Measurements from ENCODE around the gene FAM83G.
"Not testable (repeated sequence)": the region's sequence is repeated elsewhere in the genome, so short reads cannot be mapped to it uniquely, and the experiment has no call there.

The FAM83G gene, protein sequence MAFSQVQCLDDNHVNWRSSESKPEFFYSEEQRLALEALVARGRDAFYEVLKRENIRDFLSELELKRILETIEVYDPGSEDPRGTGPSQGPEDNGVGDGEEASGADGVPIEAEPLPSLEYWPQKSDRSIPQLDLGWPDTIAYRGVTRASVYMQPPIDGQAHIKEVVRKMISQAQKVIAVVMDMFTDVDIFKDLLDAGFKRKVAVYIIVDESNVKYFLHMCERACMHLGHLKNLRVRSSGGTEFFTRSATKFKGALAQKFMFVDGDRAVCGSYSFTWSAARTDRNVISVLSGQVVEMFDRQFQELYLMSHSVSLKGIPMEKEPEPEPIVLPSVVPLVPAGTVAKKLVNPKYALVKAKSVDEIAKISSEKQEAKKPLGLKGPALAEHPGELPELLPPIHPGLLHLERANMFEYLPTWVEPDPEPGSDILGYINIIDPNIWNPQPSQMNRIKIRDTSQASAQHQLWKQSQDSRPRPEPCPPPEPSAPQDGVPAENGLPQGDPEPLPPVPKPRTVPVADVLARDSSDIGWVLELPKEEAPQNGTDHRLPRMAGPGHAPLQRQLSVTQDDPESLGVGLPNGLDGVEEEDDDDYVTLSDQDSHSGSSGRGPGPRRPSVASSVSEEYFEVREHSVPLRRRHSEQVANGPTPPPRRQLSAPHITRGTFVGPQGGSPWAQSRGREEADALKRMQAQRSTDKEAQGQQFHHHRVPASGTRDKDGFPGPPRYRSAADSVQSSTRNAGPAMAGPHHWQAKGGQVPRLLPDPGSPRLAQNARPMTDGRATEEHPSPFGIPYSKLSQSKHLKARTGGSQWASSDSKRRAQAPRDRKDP

DNA sequence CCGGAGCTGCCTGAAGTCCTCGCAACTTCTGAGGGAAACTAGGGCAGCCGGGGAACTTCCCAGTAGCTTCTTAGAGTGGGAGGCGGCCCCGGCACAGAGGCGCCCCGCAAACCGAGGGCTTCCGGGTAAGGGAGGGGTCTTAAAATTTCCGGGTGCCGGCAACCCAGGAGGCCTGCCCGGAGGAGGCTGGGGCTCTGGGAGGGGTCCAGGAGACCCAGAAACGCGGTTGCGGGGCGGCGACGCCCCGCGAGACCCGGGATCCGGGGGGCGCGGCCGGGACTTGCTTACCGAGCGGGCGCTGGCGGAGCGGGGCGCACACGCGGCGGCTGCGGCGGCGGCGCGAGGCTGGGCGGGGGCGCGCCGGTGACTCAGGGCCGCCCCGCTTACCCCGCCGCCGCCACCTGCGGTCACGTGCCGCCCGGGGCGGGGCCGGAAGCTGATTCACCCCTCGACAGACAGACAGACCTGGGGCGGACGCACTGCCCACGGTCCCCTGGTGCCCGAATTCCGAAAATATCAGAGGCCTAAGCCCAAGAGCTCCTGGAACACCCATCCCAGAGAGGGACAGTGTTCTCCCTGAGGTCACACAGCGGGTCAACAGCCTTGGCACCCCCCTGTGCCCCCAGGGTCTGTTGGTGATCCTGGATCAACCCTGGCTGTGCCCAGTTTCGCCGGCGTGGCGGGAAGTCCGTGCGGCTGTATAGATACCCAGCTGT, at the start of gene FAM83G:
FAM83G (minus strand) TSS at position 344 of the 716 bp plus-strand sequence. CDS start 723 bp downstream, outside the sequence.
- peak; percentile 77 to 84 (median 77) for DNase-seq (ENCODE audit: low read depth in 3 of 3)

DNA sequence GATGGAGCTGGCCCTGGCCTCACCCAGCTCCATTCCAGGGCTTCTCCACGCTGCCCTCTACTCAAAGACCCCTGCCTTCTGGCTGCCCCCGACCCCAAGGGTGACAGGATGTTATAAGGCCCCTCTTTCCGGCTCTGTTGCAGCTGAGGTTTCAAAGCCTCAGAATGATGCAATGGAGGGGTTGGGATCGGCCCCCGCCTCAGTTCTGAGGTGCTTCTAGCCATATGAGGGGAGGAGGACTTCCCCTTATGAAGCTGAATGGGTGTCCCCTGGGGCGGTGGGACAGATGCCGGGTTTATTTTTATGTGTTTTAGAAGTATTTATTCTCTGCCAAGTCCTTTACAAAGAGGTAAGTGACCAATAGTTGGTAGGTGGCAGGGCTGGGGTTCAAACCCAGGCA, 44.3 kb upstream of the FAM83G start:
- DNase-seq (ENCODE audit: low read depth in 3 of 3), result not testable (repeated sequence)

GRCh38 chr17:19047510-19047909, 42.9 kb upstream of the FAM83G start:
- DNase-seq (ENCODE audit: low read depth in 3 of 3), result not testable (repeated sequence)

DNA sequence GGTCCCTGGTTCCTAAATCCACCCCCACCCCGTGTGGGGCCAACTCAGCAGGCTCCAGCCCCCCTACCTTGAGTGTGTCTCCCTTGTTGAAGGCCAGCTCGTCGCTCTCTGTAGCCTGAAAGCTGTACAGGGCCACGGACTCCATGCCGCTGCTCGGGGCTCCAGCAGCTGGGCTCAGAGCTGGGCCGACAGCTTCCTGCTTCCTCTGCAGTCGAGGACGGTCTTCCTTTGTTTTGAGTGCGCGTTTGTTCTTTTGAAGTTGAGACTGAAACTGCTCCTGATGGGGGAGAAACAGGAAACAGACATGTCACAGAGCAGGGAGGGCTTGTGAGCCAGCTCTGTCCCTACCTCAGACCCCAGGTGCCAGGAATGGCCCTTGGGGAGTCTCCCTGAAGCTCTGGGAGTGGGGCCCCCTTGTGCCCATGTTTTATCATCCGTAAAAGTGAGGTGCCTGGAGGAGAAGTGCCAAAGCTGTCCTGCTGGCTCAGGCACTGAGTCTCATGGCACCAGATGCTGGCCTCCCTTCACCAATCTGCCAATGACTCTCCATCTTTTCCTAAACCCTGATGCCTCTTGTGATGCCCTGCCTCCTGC, 42.3 kb upstream of the FAM83G start, which contains the start of gene GRAP:
GRAP (minus strand) TSS at position 176 of the 594 bp plus-strand sequence; CDS start at position 145, 31 bp downstream.
- not testable (repeated sequence) for DNase-seq (ENCODE audit: low read depth in 3 of 3)

GRCh38 chr17:19044643-19045042, 40.1 kb upstream of the FAM83G start:
- not testable (repeated sequence) for DNase-seq (ENCODE audit: low read depth in 3 of 3)

DNA sequence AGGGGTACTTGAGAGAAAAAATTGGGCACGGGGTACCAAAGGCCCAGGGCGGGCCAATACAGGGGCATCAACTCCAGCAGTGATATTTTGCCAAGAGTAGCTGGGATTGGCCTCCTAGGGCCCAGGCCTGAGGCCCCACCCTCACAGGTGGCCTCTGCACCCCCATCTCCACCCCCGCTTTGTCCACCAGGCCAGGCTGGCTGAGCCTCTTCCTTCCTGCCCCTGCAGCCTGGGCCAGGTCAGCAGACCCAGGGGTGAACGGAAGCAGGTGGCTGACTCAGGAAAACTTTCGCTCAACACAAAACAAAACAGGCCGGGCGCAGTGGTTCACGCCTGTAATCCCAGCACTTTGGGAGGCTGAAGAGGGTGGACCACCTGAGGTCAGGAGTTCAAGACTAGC, 38.5 kb upstream of the FAM83G start:
- not testable (repeated sequence) for DNase-seq (ENCODE audit: low read depth in 3 of 3)

GRCh38 chr17:19042369-19042768, 37.8 kb upstream of the FAM83G start:
- not testable (repeated sequence) for DNase-seq (ENCODE audit: low read depth in 3 of 3)

GRCh38 chr17:19041871-19042270, 37.3 kb upstream of the FAM83G start:
- not testable (repeated sequence) for DNase-seq (ENCODE audit: low read depth in 3 of 3)

GRCh38 chr17:19040350-19040749, 35.8 kb upstream of the FAM83G start:
- not testable (repeated sequence) for DNase-seq (ENCODE audit: low read depth in 3 of 3)

- not testable (repeated sequence) for DNase-seq (ENCODE audit: low read depth in 3 of 3)
These were observed 34.2 kb upstream of the FAM83G start for GRCh38 chr17:19038730-19039129.

DNA sequence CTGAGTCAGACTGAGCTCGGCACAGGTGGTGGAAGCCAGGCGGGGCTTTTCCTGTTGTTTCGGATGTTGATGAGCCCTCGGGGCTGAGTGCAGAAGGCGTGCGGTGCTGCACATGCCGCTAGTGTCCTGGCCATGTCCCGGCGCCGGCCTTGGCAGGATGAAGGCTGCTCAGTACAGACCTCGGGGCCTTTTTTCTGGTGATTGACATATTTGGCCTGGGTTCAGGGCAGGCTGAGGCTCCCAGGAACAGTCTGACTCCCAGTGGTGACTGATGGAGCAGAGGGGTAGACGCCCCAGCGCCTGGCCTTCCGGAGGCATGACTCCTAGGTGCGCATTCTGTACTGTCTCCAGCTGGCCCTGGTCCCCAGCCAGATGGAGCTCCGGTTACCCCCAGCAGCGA, 33.4 kb upstream of the FAM83G start:
- not testable (repeated sequence) for DNase-seq (ENCODE audit: low read depth in 3 of 3)

DNA sequence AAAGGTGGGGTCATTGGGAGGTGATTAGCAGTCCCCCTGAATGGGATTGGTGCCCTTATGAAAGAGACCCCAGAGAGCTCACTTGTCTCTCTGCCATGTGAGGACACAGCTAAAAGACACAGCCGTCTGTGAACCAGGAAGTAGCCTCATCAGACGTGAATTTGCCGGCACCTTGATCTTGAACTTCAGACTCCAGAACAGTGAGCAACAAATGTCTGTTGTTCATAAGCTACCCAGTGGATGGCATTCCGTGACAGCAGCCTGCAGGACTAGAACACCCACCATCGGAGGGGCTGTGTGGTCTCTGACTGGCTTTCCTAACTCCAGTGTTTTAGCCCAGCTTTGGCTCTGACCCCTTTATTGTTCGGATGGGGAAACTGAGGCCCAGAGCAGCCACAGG, 33.0 kb upstream of the FAM83G start:
- not testable (repeated sequence) for DNase-seq (ENCODE audit: low read depth in 3 of 3)

DNA sequence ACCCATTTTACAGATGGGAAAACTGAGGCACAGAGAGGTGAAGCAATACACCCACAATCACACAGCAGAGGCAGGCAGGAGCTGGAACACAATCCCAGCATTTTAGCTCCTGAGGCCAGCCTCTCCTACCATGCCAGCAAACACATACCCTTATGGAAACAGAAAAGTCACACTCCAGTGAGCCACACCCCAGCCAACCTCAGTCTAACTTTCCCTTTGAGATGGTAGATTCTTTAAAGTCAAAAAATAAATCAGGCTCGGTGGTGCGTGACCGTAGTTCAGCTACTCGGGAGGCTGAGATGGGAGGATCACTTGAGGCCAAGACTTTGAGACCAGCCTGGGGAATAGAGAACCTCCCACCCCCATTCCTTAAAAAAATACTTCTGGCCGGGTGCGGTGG, 31.6 kb upstream of the FAM83G start:
- DNase-seq (ENCODE audit: low read depth in 3 of 3), result not testable (repeated sequence)

DNA sequence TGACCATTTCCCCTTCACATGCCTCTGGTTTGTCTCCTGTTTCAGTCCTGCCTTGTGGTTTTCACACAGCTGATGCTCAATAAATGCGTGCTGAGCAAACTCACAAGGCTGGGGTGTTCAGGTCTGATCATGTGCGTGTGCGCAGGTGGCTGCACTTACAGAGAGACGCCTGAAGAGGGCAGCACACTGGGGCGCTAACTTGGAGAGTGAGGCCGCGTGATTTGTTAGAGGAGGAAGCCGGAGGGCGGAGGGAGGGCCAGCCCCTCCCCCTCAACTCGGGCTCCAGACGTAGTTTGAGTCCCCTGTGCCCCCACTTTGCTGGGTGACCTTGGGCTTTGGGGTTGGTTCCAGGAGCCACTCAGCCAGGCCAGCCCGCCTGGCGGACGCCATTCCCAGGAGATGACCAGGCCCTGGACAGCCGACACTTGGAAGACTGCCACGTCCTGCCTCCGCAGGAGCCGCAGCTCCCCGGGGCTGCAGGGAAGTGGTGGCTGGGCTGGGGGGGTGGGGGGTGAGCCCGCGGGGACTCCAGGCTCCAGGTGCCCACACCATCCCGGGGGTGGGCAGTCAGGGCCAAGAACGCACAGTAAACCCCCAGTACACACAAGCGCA, 27.9 kb upstream of the FAM83G start:
- not testable (repeated sequence) for DNase-seq (ENCODE audit: low read depth in 3 of 3)

DNA sequence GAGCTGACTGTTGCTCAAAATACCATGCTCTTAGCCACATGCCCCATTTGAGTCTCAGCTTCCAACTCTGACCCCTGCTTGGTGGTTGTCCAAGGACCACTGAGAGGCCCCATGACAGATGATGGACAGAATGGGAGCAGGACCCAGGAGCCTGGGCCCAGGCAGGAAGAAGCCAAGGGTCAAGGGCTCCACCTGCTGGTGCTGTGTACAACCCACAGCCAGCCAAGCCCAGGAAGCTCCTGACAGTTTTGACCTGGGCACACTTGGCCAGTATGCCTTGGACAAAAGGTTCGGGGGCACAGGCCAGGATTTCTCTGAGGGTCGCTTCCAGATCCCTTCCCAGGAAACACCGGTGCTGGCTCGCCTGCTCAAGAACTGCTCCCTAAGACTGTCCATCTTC, 27.2 kb upstream of the FAM83G start:
- DNase-seq (ENCODE audit: low read depth in 3 of 3), result peak; percentile 15 to 65 (median 23)

DNA sequence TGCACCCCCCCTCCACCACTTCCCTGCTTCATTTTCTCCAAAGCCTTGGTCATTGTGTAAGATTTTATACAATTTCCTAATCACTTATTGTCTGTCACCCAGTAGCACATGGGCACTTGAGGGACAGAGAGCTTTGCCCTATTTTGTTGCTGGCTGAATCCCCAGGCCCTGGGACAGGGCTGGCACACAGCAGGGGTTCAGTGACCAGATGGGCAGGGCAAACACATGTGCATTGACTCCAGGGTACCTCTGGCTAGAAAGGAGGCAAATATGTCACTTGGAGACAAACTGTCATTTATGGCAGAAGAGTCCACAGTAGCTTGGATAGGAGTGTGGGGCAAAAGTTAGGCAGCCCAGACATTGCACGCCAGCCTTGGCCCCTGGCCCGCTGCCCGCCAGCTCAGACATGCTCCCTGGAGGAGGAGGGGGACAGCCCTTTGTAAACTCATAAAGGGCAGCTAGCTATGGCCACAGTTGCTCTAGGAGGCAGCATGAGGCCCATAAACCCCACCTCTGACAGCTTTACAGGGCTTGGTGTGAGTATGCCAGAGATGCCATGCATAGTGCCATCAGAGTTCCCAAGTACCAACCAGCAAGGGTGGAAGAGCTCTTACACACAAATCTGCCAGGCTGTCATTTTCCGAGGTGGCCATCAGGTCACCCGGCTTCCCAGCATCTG, 26.3 kb upstream of the FAM83G start:
- DNase-seq (ENCODE audit: low read depth in 3 of 3), result not testable (repeated sequence)

DNA sequence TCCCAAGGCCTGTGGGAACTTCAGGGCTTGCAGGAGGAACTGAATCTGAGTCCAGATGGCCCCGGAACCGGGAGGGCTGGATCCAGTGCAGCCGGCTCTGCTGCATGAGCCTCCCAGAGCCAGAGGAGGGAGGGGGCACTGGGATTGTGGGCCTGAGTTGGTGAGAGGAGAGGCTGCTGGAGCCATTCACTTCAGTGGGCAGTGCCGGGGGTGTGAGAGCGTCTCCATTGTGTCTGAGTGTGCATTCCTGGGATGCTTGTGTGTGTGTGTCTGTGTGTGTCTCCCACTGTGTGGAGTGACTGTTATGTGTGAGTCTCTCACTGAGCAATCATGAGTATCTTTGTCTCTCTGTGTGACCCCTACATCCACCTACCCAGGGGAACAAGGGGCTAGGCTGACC, 25.2 kb upstream of the FAM83G start:
- not testable (repeated sequence) for DNase-seq (ENCODE audit: low read depth in 3 of 3)

GRCh38 chr17:19028671-19029070, 24.1 kb upstream of the FAM83G start:
- DNase-seq (ENCODE audit: low read depth in 3 of 3), result not testable (repeated sequence)

DNA sequence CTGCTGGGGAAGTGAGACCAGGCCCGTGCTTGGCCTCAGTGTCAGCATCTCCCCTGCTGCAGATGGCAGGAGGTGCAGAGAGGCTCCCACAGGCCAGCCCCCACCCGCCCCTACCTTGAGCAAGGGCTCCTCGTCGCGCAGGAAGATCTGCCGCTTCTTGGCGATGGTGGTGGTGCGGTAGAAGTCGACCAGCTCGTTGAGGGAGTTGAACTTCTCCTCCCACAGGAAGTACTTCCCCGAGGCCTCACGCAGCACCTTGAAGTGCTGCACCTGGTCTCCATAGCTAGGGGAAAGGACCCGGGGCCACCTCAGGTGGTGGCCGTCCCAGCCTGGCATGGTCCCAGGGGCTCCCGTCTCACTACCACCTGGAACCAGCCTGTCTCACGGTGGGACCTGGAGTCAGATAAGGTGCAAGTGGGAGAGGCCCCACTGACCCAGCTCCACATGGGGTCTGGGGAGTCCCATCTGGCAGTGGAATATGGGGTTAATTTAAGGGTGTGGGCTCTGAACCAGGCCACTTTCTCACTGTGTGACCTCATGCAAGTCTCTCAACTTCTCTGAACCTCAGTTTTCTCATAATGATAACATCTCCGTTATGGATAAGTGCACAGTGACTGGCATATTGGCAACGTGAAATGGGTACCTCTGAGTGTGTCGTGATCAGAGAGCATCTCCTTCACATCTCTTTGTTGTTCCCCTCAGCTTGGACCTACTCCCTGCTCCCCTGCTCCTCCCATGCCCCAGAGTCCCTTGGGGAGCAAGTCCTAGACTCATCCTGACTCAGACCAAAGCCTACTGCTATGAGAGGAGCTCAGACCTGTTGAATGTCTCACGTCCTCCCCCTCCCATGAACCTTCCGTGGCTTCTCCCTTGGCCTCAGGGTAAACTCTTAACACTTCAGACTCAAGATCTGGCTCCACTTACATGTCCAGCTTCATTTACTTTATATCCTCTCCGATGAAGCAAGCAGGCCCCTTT, 19.8 kb upstream of the FAM83G start:
- DNase-seq (ENCODE audit: low read depth in 3 of 3), result no peak
